Thymus (tissue), 11 donors: ENCODE data around the gene IGBP1. TPM values are rescaled to one million over a fixed set of nuclear protein-coding genes. Genes with fewer than 3 reads are reported as not detected.
"Not testable (repeated sequence)": the region's sequence is repeated elsewhere in the genome, so short reads cannot be mapped to it uniquely, and the experiment has no call there.

Source experiments
- DNase-seq, 9 donors: peaks; one replicate each; pipeline ENCODE4 v3.0.0-alpha.2; 2013; ENCODE audit warnings: low spot score in 9 of 9, low read depth in 6 of 9, missing footprints in 1 of 9
- H3K27ac ChIP-seq, 2 donors: one replicate each; pipeline ENCODE4 v1.5.1; 2013; ENCODE audit warnings: control low read depth in 1 of 2, low read depth in 1 of 2, low read length in 1 of 2, mild to moderate bottlenecking in 1 of 2, moderate library complexity in 1 of 2
- H3K27me3 ChIP-seq, 2 donors: one replicate each; pipeline ENCODE4 v1.5.1; 2013; ENCODE audit warnings: low read length in 1 of 2; ENCODE audit not compliant: control insufficient read depth in 2 of 2, insufficient read depth in 1 of 2
- H3K36me3 ChIP-seq, 2 donors: one replicate each; pipeline ENCODE4 v1.5.1; 2013; ENCODE audit warnings: low read length in 1 of 2, mild to moderate bottlenecking in 1 of 2, moderate library complexity in 1 of 2; ENCODE audit not compliant: control insufficient read depth in 2 of 2, insufficient read depth in 2 of 2
- H3K4me1 ChIP-seq, 2 donors: one replicate each; pipeline ENCODE4 v1.5.1; 2013; ENCODE audit warnings: low read length in 2 of 2; ENCODE audit not compliant: control insufficient read depth in 2 of 2, insufficient read depth in 2 of 2
- H3K4me3 ChIP-seq, 2 donors: one replicate each; pipeline ENCODE4 v1.5.1; 2013; ENCODE audit warnings: low read length in 2 of 2, control low read depth in 1 of 2, mild to moderate bottlenecking in 1 of 2
- H3K9me3 ChIP-seq, 2 donors: one replicate each; pipeline ENCODE4 v1.5.1; 2013; ENCODE audit warnings: low read length in 1 of 2, mild to moderate bottlenecking in 1 of 2; ENCODE audit not compliant: control insufficient read depth in 2 of 2, insufficient read depth in 1 of 2
- WGBS: extraction: QIAGEN DNeasy Blood & Tissue Kit; methylation state at CpG from one replicate; pipeline ENCODE4 v1.1.7; 2013; 5-methylcytosine and 5-hydroxymethylcytosine counted together
- polyA plus RNA-seq: library from polyadenylated mRNA; stranded (reverse); fragments of 200-250 nt; gene quantifications from one replicate; pipeline ENCODE4 v1.2.3, GENCODE V29; 2013
- total RNA-seq: library from RNA; stranded (reverse); fragments of 120-200 nt; gene quantifications from one replicate; pipeline ENCODE4 v1.2.4, GENCODE V29; 2013
- donor health status: healthy.

Gene IGBP1
- total and polyA plus RNA-seq, 2 donors = 75.0 to 99.0 TPM

GRCh38 chrX:70208479-70208878 is 75.2 kb downstream of the IGBP1 start:
- Histone ChIP-seq H3K9me3 (no peaks in the 10 kb centered on the region), H3K4me1 (no peaks in the 10 kb centered on the region), H3K36me3 (no peaks in the 10 kb centered on the region), H3K27me3 (no peaks in the 10 kb centered on the region), H3K27ac (no peak overlapping the region), H3K4me3 (no peak overlapping the region)
- no peak for DNase-seq

DNA sequence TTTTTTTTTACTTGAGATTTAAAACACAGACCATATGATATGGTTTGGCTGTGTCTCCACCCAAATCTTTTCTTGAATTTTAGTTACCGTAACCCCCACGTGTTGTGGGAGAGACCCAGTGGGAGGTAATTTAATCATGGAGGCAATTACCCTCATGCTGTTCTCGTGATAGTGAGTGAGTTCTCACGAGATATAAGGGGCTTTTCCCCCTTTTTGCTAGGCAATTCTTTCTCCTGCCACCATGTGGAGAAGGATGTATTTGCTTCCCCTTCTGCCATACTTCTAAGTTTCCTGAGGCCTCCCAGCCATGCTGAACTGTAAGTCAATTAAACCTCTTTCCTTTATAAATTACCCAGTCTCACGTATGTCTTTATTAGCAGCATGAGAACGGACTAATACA is 76.3 kb downstream of the IGBP1 start:
- 69% methylated on average over 6 of the region's 6 CpGs for WGBS
- H3K9me3 ChIP-seq, H3K27ac ChIP-seq, H3K36me3 ChIP-seq, DNase-seq, H3K27me3 ChIP-seq, H3K4me3 ChIP-seq, H3K4me1 ChIP-seq: not testable (repeated sequence)

Other genes starting within 250 kb of the IGBP1 start
- 0.05 TPM for gene AWAT2, start 83.5 kb upstream of the IGBP1 start, total RNA-seq
- 0.11 TPM for gene AWAT2, start 83.5 kb upstream of the IGBP1 start, polyA plus RNA-seq
- gene OTUD6A, start 71.0 kb upstream of the IGBP1 start, total RNA-seq = not detected
- gene OTUD6A, start 71.0 kb upstream of the IGBP1 start, polyA plus RNA-seq = 0.02 TPM
- gene DGAT2L6, start 44.0 kb downstream of the IGBP1 start, total RNA-seq = not detected
- gene DGAT2L6, start 44.0 kb downstream of the IGBP1 start, polyA plus RNA-seq = 0.02 TPM
- 0.05 TPM for gene AWAT1, start 101.2 kb downstream of the IGBP1 start, total RNA-seq
- gene AWAT1, start 101.2 kb downstream of the IGBP1 start, polyA plus RNA-seq = 0.09 TPM
- gene P2RY4, start 126.8 kb downstream of the IGBP1 start, total RNA-seq = not detected
- 0.02 TPM for gene P2RY4, start 126.8 kb downstream of the IGBP1 start, polyA plus RNA-seq
- gene ARR3, start 134.9 kb downstream of the IGBP1 start, total RNA-seq = not detected
- 0.02 TPM for gene ARR3, start 134.9 kb downstream of the IGBP1 start, polyA plus RNA-seq
- gene RAB41, start 148.7 kb downstream of the IGBP1 start, total RNA-seq = not detected
- gene RAB41, start 148.7 kb downstream of the IGBP1 start, polyA plus RNA-seq = 0.09 TPM
- gene PDZD11, start 156.5 kb downstream of the IGBP1 start, total RNA-seq = 25.4 TPM
- gene PDZD11, start 156.5 kb downstream of the IGBP1 start, polyA plus RNA-seq = 54.6 TPM
- 14.6 TPM for gene KIF4A, start 156.7 kb downstream of the IGBP1 start, total RNA-seq
- gene KIF4A, start 156.7 kb downstream of the IGBP1 start, polyA plus RNA-seq = 1.4 TPM